Spleen (tissue), 7 donors: ENCODE data around the gene MSH3.

ENCODE experiments used
- CTCF ChIP-seq, 11 experiments: fragments of 200-600 bp in 7 of 11; fragments of 450-650 bp in 4 of 11; sonication (generic) in 4 of 11; IDR thresholded peaks in 8 of 11; conservative IDR thresholded peaks in 3 of 11; 1 replicate in 7 of 11; 2 replicates in 4 of 11; pipeline versions ENCODE4 v1.4.0 to v1.8.0; 2016 to 2021; ENCODE audit warnings: antibody characterized with exemption in 11 of 11, inconsistent platforms in 4 of 11, mild to moderate bottlenecking in 1 of 11
- POLR2A ChIP-seq, 3 donors: fragments of 450-650 bp; IDR thresholded peaks; one replicate each; pipeline ENCODE4 v1.5.1; 2017; ENCODE audit warnings: antibody characterized with exemption in 3 of 3, mild to moderate bottlenecking in 1 of 3
- POLR2AphosphoS5 ChIP-seq, 3 donors: sonication (generic); formaldehyde crosslinking; IDR thresholded peaks; one replicate each; pipeline ENCODE4 v1.5.1; 2017; ENCODE audit warnings: antibody characterized with exemption in 3 of 3
- donor health status: DM: no; HTN: no; CAD: no; lungs with moderate emphysema.
- donor health status: DM: no; HTN: no; CAD: no.
- donor health status: DM: no; HTN: no; CAD: no.

- TF ChIP-seq CTCF (IDR thresholded peaks at IDR 0.05 in 8 of 11, conservative IDR thresholded peaks at IDR 0.05 in 3 of 11): no peak
- TF ChIP-seq POLR2A (IDR thresholded peaks at IDR 0.05): no peak
- no peak for TF ChIP-seq POLR2AphosphoS5 (IDR thresholded peaks at IDR 0.05)
These were observed 230.5 kb downstream of the MSH3 start for GRCh38 chr5:80884929-80885328.
